ENCODE data around the gene TRIM3. TPM values are rescaled to one million over a fixed set of nuclear protein-coding genes. Genes with fewer than 3 reads are reported as not detected.
"Not testable (repeated sequence)": the region's sequence is repeated elsewhere in the genome, so short reads cannot be mapped to it uniquely, and the experiment has no call there.

The TRIM3 gene
- polyA plus RNA-seq (81.7 and 120 TPM in 2 replicates), polyA minus RNA-seq (71.5 and 73.3 TPM in 2 replicates)

DNA sequence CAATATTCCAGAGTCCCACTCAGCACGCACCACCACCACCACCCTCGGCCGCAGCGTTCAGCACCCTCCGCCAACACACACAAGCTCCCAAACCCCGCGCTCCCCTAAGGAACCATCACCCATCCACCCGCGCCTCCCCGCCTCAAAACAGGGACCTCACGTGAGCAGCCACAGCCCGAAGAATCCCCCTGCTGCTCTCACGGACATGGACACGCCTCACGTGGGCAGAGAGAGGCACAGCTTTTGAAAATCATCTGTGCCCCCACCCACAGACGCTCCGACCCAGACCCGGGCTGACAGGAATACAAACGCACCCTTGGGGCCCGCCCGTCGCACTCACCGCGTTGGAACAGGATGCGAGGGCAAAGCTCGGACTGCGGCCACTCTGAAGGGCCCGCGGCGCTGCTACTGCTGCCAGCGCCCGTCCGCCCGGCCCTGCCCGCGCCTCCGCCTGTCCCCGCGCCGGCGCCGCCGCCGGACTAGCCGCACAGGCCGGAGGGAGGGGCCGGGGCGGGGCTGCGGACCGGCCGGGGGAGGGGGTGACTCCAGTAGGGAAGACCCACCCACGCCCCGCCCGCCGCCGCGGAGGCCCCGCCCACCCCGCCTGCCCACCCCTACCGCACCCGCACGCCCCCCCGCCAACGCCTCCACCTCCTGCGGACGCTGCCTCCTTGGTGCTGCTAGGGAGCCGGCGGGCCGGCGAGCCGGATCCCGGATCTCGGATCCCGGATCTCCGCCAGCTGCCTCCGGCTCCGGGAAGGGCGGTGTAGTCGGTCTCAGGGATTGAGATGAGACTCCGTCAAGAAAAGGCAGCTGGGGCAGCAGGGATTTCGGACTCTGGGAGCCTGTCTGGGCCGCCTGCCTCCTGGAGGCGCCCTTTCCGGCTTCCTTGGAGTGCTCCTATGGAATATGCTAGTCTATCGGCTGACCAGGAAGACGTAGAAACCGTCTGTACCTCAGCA is at the start of gene TRIM3:
TRIM3 (minus strand) TSS at position 491 of the 962 bp plus-strand sequence. CDS start 8,246 bp downstream, outside the sequence.
- Histone ChIP-seq H4K20me1 (ENCODE audit: insufficient read depth) (no peaks in the 10 kb centered on the region), H3K27ac (ENCODE audit: low read length) (peak within 1 kb of the TSS; percentile 71), H3K4me3 (ENCODE audit: low read length) (peak within 1 kb of the TSS; percentile 90)

DNA sequence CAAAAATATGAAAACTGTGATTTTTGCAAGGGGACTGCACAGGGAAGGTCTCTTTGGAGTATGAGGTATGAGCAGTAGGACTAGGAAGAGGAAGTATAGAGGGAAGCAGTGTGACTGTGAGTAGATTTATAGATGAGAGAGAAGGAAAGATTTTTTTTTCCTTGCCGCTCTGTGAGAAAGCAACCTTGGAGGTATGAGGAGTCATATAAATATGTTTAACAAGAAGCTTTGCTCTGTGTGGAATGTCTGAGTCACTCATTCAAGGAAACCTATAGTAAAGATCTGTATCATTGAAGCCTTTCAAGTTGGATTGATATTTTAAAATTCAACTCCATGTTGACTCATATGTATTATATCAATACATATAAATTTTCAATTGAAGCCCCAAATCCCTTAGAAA is 49.5 kb upstream of the TRIM3 start:
- Histone ChIP-seq H4K20me1 (ENCODE audit: insufficient read depth) (no peaks in the 10 kb centered on the region), H3K36me3 (ENCODE audit: insufficient read depth, low read length) (no peaks in the 10 kb centered on the region), H3K9me3 (ENCODE audit: low read length) (no peaks in the 10 kb centered on the region), H3K79me2 (replicated peaks; ENCODE audit: insufficient read depth, low read length) (no peaks in the 10 kb centered on the region), H3K9me2 (ENCODE audit: insufficient read depth, low read length) (no peaks in the 10 kb centered on the region), H3K27me3 (ENCODE audit: insufficient read depth, low read depth, low read length) (no peaks in the 10 kb centered on the region), H2AFZ (ENCODE audit: low read depth, low read length) (no peak overlapping the region), H3K9ac (ENCODE audit: low read length) (no peak overlapping the region), H3F3A (ENCODE audit: insufficient read depth, low read length, poor library complexity, severe bottlenecking) (no peaks in the 10 kb centered on the region), H3K27ac (ENCODE audit: low read length) (no peak overlapping the region), H3K4me3 (ENCODE audit: low read length) (no peak overlapping the region), H3K4me2 (ENCODE audit: low read length) (no peak overlapping the region)
- TF ChIP-seq, protein P1, sequence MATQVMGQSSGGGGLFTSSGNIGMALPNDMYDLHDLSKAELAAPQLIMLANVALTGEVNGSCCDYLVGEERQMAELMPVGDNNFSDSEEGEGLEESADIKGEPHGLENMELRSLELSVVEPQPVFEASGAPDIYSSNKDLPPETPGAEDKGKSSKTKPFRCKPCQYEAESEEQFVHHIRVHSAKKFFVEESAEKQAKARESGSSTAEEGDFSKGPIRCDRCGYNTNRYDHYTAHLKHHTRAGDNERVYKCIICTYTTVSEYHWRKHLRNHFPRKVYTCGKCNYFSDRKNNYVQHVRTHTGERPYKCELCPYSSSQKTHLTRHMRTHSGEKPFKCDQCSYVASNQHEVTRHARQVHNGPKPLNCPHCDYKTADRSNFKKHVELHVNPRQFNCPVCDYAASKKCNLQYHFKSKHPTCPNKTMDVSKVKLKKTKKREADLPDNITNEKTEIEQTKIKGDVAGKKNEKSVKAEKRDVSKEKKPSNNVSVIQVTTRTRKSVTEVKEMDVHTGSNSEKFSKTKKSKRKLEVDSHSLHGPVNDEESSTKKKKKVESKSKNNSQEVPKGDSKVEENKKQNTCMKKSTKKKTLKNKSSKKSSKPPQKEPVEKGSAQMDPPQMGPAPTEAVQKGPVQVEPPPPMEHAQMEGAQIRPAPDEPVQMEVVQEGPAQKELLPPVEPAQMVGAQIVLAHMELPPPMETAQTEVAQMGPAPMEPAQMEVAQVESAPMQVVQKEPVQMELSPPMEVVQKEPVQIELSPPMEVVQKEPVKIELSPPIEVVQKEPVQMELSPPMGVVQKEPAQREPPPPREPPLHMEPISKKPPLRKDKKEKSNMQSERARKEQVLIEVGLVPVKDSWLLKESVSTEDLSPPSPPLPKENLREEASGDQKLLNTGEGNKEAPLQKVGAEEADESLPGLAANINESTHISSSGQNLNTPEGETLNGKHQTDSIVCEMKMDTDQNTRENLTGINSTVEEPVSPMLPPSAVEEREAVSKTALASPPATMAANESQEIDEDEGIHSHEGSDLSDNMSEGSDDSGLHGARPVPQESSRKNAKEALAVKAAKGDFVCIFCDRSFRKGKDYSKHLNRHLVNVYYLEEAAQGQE (IDR thresholded peaks at IDR 0.05; ENCODE audit: borderline replicate concordance): no peak
- TF ChIP-seq, protein P2, sequence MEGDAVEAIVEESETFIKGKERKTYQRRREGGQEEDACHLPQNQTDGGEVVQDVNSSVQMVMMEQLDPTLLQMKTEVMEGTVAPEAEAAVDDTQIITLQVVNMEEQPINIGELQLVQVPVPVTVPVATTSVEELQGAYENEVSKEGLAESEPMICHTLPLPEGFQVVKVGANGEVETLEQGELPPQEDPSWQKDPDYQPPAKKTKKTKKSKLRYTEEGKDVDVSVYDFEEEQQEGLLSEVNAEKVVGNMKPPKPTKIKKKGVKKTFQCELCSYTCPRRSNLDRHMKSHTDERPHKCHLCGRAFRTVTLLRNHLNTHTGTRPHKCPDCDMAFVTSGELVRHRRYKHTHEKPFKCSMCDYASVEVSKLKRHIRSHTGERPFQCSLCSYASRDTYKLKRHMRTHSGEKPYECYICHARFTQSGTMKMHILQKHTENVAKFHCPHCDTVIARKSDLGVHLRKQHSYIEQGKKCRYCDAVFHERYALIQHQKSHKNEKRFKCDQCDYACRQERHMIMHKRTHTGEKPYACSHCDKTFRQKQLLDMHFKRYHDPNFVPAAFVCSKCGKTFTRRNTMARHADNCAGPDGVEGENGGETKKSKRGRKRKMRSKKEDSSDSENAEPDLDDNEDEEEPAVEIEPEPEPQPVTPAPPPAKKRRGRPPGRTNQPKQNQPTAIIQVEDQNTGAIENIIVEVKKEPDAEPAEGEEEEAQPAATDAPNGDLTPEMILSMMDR (IDR thresholded peaks at IDR 0.05; ENCODE audit: poor library complexity, severe bottlenecking): no peak
- TF ChIP-seq SMC3 (conservative IDR thresholded peaks at IDR 0.05; ENCODE audit: poor library complexity) (no peak), POLR2AphosphoS5 (IDR thresholded peaks at IDR 0.05) (no peak), EP300 (conservative IDR thresholded peaks at IDR 0.05; ENCODE audit: poor library complexity, severe bottlenecking) (no peak)

More for the DNA sequence above, at the start of gene TRIM3:
- Histone ChIP-seq H3F3A (ENCODE audit: insufficient read depth, low read length, poor library complexity, severe bottlenecking) (no peaks in the 10 kb centered on the region), H3K36me3 (ENCODE audit: insufficient read depth, low read length) (no peaks in the 10 kb centered on the region), H3K4me2 (ENCODE audit: low read length) (peak within 1 kb of the TSS; percentile 48), H3K27me3 (ENCODE audit: insufficient read depth, low read depth, low read length) (no peaks in the 10 kb centered on the region), H3K9me3 (ENCODE audit: low read length) (no peaks in the 10 kb centered on the region), H3K9ac (ENCODE audit: low read length) (peak within 1 kb of the TSS; percentile 91), H3K79me2 (replicated peaks; ENCODE audit: insufficient read depth, low read length) (peaks cover 8% of the 10 kb centered on the region), H2AFZ (ENCODE audit: low read depth, low read length) (peak within 1 kb of the TSS; percentile 90), H3K9me2 (ENCODE audit: insufficient read depth, low read length) (no peaks in the 10 kb centered on the region)
- no peak for TF ChIP-seq EZH2 (IDR thresholded peaks at IDR 0.05; ENCODE audit: borderline replicate concordance, insufficient read depth, low read length, poor library complexity, severe bottlenecking)
- TF ChIP-seq, protein P2 (IDR thresholded peaks at IDR 0.05; ENCODE audit: poor library complexity, severe bottlenecking): peak; percentile 57
- TF ChIP-seq, protein P1 (IDR thresholded peaks at IDR 0.05; ENCODE audit: borderline replicate concordance): peak; percentile 31
- TF ChIP-seq EP300 (conservative IDR thresholded peaks at IDR 0.05; ENCODE audit: poor library complexity, severe bottlenecking): no peak
- no peak for TF ChIP-seq RAD21 (conservative IDR thresholded peaks at IDR 0.05)
- TF ChIP-seq MXI1 (conservative IDR thresholded peaks at IDR 0.05; ENCODE audit: poor library complexity, severe bottlenecking): peak; percentile 77
- peak; percentile 17 for TF ChIP-seq SMC3 (conservative IDR thresholded peaks at IDR 0.05; ENCODE audit: poor library complexity)
- TF ChIP-seq TAF1 (IDR thresholded peaks at IDR 0.05; ENCODE audit: low read depth): no peak
- peak; percentile 45 for TF ChIP-seq POLR2AphosphoS5 (IDR thresholded peaks at IDR 0.05)

DNA sequence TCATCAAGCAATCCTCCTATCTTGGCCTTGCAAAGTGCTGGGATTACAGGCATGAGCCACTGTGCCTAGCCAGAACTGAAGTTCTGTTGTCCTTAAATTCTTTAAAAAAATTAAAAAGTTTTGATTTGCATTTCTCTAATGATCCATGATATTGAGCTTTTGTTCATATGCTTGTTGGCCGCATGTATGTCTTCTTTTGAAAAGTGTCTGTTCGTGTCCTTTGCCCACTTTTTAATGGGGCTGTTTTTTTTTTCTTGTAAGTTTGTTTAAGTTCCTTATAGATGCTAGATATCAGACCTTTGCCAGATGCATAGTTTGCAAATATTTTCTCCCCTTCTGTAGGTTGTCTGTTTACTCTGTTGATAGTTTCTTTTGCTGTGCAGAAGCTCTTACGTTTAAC is 48.2 kb upstream of the TRIM3 start:
- H3K4me3 ChIP-seq (ENCODE audit: low read length); H3K9me3 ChIP-seq (ENCODE audit: low read length); H3K4me2 ChIP-seq (ENCODE audit: low read length); H3K27ac ChIP-seq (ENCODE audit: low read length); H3K9ac ChIP-seq (ENCODE audit: low read length); H3F3A ChIP-seq (ENCODE audit: insufficient read depth, low read length, poor library complexity, severe bottlenecking); H3K36me3 ChIP-seq (ENCODE audit: insufficient read depth, low read length); H3K79me2 ChIP-seq (replicated peaks; ENCODE audit: insufficient read depth, low read length); H4K20me1 ChIP-seq (ENCODE audit: insufficient read depth); H3K9me2 ChIP-seq (ENCODE audit: insufficient read depth, low read length); H3K27me3 ChIP-seq (ENCODE audit: insufficient read depth, low read depth, low read length); H2AFZ ChIP-seq (ENCODE audit: low read depth, low read length): not testable (repeated sequence)
